OCI-LY7 (cell line): Measurements from ENCODE around the gene DNAJB12. TPM values are rescaled to one million over a fixed set of nuclear protein-coding genes. Genes with fewer than 3 reads are reported as not detected.

Experiments used
- BruUV-seq: library from RNA; stranded (reverse); fragments of 400-500 nt; replicated peaks from 2 replicates; lab custom pipeline; 2021; lab: Mats Ljungman, UMichigan
- CTCF ChIA-PET: fragments of 300-600 bp; sonication (Branson Sonifier 250); formaldehyde crosslinking; loops from one replicate; lab custom pipeline; 2022; ENCODE audit warnings: antibody characterized with exemption; ENCODE audit not compliant: unreplicated experiment; lab: Charles Lee
- POLR2A ChIA-PET: fragments of 300-600 bp; sonication (Branson Sonifier 250); formaldehyde crosslinking; loops from one replicate; lab custom pipeline; 2022; ENCODE audit warnings: antibody characterized with exemption; lab: Charles Lee
- DNase-seq: peaks from one replicate; pipeline ENCODE4 v3.0.0-alpha.2; 2015; ENCODE audit warnings: low spot score
- H2AFZ ChIP-seq: fragments of 200-600 bp; sonication (generic), shearing (Covaris generic); 2 replicates; pipeline ENCODE4 v1.6.1; 2014; ENCODE audit warnings: mild to moderate bottlenecking, antibody characterized with exemption, low read length, moderate library complexity
- H3K27ac ChIP-seq: fragments of 200-600 bp; sonication (generic); 2 replicates; pipeline ENCODE4 v1.5.1; 2014; ENCODE audit warnings: mixed run types, low read depth, mild to moderate bottlenecking, moderate library complexity, low read length, inconsistent platforms; ENCODE audit not compliant: poor library complexity, severe bottlenecking
- H3K36me3 ChIP-seq: fragments of 200-600 bp; sonication (generic); 2 replicates; pipeline ENCODE4 v1.6.1; 2014; ENCODE audit warnings: mild to moderate bottlenecking, antibody characterized with exemption, low read length, moderate library complexity, mixed read lengths; ENCODE audit not compliant: insufficient read depth
- H3K4me1 ChIP-seq: fragments of 200-600 bp; sonication (generic); 2 replicates; pipeline ENCODE4 v1.5.1; 2014; ENCODE audit warnings: mild to moderate bottlenecking, low read length; ENCODE audit not compliant: insufficient read depth, poor library complexity, severe bottlenecking
- H3K4me2 ChIP-seq: fragments of 200-600 bp; sonication (generic); 2 replicates; pipeline ENCODE4 v1.6.1; 2014; ENCODE audit warnings: mild to moderate bottlenecking, low read length
- H3K4me3 ChIP-seq: fragments of 200-600 bp; sonication (generic); 2 replicates; pipeline ENCODE4 v1.5.1; 2014; ENCODE audit warnings: mild to moderate bottlenecking, low read depth, low read length; ENCODE audit not compliant: poor library complexity, severe bottlenecking
- H3K79me2 ChIP-seq: fragments of 200-600 bp; sonication (generic); 2 replicates; pipeline ENCODE4 v1.6.1; 2016; ENCODE audit warnings: low read depth, mild to moderate bottlenecking, low read length, moderate library complexity, mixed read lengths; ENCODE audit not compliant: insufficient read depth
- H3K9me2 ChIP-seq: fragments of 200-600 bp; sonication (generic); 2 replicates; pipeline ENCODE4 v1.6.1; 2016; ENCODE audit warnings: mild to moderate bottlenecking, low read length, mixed read lengths; ENCODE audit not compliant: insufficient read depth
- H3K9me3 ChIP-seq: fragments of 200-600 bp; sonication (generic); 2 replicates; pipeline ENCODE4 v1.6.1; 2014; ENCODE audit warnings: mild to moderate bottlenecking, mixed run types, low read length, mixed read lengths
- H4K20me1 ChIP-seq: fragments of 200-600 bp; sonication (generic); 2 replicates; pipeline ENCODE4 v1.6.1; 2014; ENCODE audit warnings: mild to moderate bottlenecking, antibody characterized with exemption, low read length, moderate library complexity, mixed read lengths; ENCODE audit not compliant: insufficient read depth
- CTCF ChIP-seq: fragments of 200-600 bp; sonication (generic); conservative IDR thresholded peaks from 2 replicates; pipeline ENCODE4 v1.5.1; 2014; ENCODE audit warnings: mild to moderate bottlenecking, antibody characterized with exemption, low read length, moderate library complexity, mixed read lengths
- EZH2phosphoT487 ChIP-seq: fragments of 200-600 bp; sonication (generic); IDR thresholded peaks from 2 replicates; pipeline ENCODE4 v1.6.1; 2018; ENCODE audit warnings: low read depth, borderline replicate concordance, mild to moderate bottlenecking, mixed run types, antibody characterized with exemption, low read length, moderate library complexity, mixed read lengths
- intact Hi-C: fragments of 100-400 bp; cut with micrococcal nuclease; formaldehyde crosslinking; loops from one replicate; pipeline ENCODE4 v1.10.0; 2022; ENCODE audit not compliant: unreplicated experiment
- total RNA-seq, 2 experiments: library from RNA; depleted of rRNA in 1 of 2; stranded (reverse); fragments of >200 nt in 1 of 2; shearing (Covaris generic) in 1 of 2; gene quantifications; 2 replicates each; pipeline ENCODE4 v1.2.3, GENCODE V29; 2014 to 2022

DNAJB12 gene
- total RNA-seq, 2 experiments from 2014 or later: 27.4 to 28.3 TPM

- POLR2A ChIA-PET: no interaction called here
- TF ChIP-seq CTCF (no peak), EZH2phosphoT487 (no peak)
- H3K79me2 ChIP-seq: peaks cover 24% of the 10 kb centered on the region
- peak overlapping the region; percentile 92; the same call in 1 of the 2 replicates for H2AFZ ChIP-seq
- no peak for DNase-seq
- peak overlapping the region; percentile 85 for H3K4me3 ChIP-seq
- H4K20me1 ChIP-seq: no peaks in the 10 kb centered on the region
- intact Hi-C loops: no loop called here
- no peaks in the 10 kb centered on the region for H3K9me3 ChIP-seq
- peak overlapping the region; percentile 82 for H3K27ac ChIP-seq
- H3K9me2 ChIP-seq: no peaks in the 10 kb centered on the region
- TSS peak; percentile 58 for BruUV-seq
- H3K36me3 ChIP-seq: peaks cover 10% of the 10 kb centered on the region; the same call in 1 of the 2 replicates
- peaks cover 12% of the 10 kb centered on the region for H3K4me1 ChIP-seq
- CTCF ChIA-PET: no interaction called here
- H3K4me2 ChIP-seq: peak overlapping the region; percentile 83
These were observed 759 bp downstream of the DNAJB12 start for GRCh38 chr10:72353965-72354355.

- DNase-seq: no peak
- TF ChIP-seq CTCF (no peak), EZH2phosphoT487 (no peak)
- POLR2A ChIA-PET: no interaction called here
- intact Hi-C loops: no loop called here
- Histone ChIP-seq H3K79me2 (peaks cover 24% of the 10 kb centered on the region), H3K4me3 (peak overlapping the region; percentile 85), H3K4me2 (peak overlapping the region; percentile 83), H2AFZ (no peak overlapping the region), H3K27ac (no peak overlapping the region), H3K36me3 (peaks cover 15% of the 10 kb centered on the region; the same call in 1 of the 2 replicates), H3K9me3 (no peaks in the 10 kb centered on the region), H3K4me1 (peaks cover 12% of the 10 kb centered on the region), H3K9me2 (no peaks in the 10 kb centered on the region), H4K20me1 (no peaks in the 10 kb centered on the region)
- CTCF ChIA-PET: interaction anchor here (0.5 kb wide), 1 partner anchor 22 kb away, joined by 3 read pairs; no protein-coding TSS in a partner anchor
- BruUV-seq: no TSS peak
These were observed 1.4 kb downstream of the DNAJB12 start for GRCh38 chr10:72353028-72353964.
